RPMI7951 (cell line): Measurements from ENCODE around the gene USP15. TPM values are rescaled to one million over a fixed set of nuclear protein-coding genes. Genes with fewer than 3 reads are reported as not detected.

ENCODE experiments used
- DNase-seq: peaks from one replicate; pipeline ENCODE4 v3.0.0-alpha.2; 2012; ENCODE audit warnings: low read depth
- total RNA-seq: library from RNA; depleted of rRNA; stranded (reverse); fragments of >200 nt; shearing (Covaris generic); gene quantifications from 2 replicates; pipeline ENCODE4 v1.2.3, GENCODE V29; 2014

Gene USP15
- total RNA-seq, 1 experiment from 2014 or later: 40.0 TPM

- DNase-seq: no peak
Observed at GRCh38 chr12:62258231-62258630, 2.0 kb upstream of the USP15 start.

GRCh38 chr12:62258941-62259630, 1.1 kb upstream of the USP15 start:
- DNase-seq: no peak

GRCh38 chr12:62259631-62259992, 592 bp upstream of the USP15 start:
- no peak for DNase-seq

- peak; percentile 45 for DNase-seq
Observed at GRCh38 chr12:62260733-62261683, 804 bp downstream of the USP15 start.

GRCh38 chr12:62261876-62262517, 1.8 kb downstream of the USP15 start:
- no peak for DNase-seq

- DNase-seq: no peak
Observed at GRCh38 chr12:62263232-62263631, 3.0 kb downstream of the USP15 start.

GRCh38 chr12:62263966-62264365, 3.8 kb downstream of the USP15 start:
- no peak for DNase-seq

GRCh38 chr12:62264706-62265105, 4.5 kb downstream of the USP15 start:
- DNase-seq: no peak

- DNase-seq: no peak
Observed at GRCh38 chr12:62265511-62265910, 5.3 kb downstream of the USP15 start.

GRCh38 chr12:62267026-62267425, 6.8 kb downstream of the USP15 start:
- no peak for DNase-seq

GRCh38 chr12:62267480-62267879, 7.3 kb downstream of the USP15 start:
- no peak for DNase-seq

GRCh38 chr12:62268956-62269355, 8.8 kb downstream of the USP15 start:
- peak; percentile 29 for DNase-seq

- DNase-seq: no peak
Observed at GRCh38 chr12:62269464-62270228, 9.4 kb downstream of the USP15 start.

- no peak for DNase-seq
Observed at GRCh38 chr12:62270384-62270783, 10.2 kb downstream of the USP15 start.

- DNase-seq: no peak
Observed at GRCh38 chr12:62270872-62271271, 10.7 kb downstream of the USP15 start.

GRCh38 chr12:62272936-62273552, 12.8 kb downstream of the USP15 start:
- DNase-seq: no peak

GRCh38 chr12:62273724-62274380, 13.6 kb downstream of the USP15 start:
- no peak for DNase-seq

GRCh38 chr12:62278022-62278421, 17.8 kb downstream of the USP15 start:
- no peak for DNase-seq

GRCh38 chr12:62279058-62279457, 18.9 kb downstream of the USP15 start:
- no peak for DNase-seq

- DNase-seq: no peak
Observed at GRCh38 chr12:62279961-62280360, 19.8 kb downstream of the USP15 start.
